ENCODE data around the gene GAP43. TPM values are rescaled to one million over a fixed set of nuclear protein-coding genes. Genes with fewer than 3 reads are reported as not detected.

Gene GAP43
- total RNA-seq, 2 experiments from 2014 or later = not detected

- Mint-ChIP-seq H3K4me3 (no peak overlapping the region), H3K27me3 (peaks cover 26% of the 10 kb centered on the region), H3K4me1 (peaks cover 2% of the 10 kb centered on the region), H3K36me3 (no peaks in the 10 kb centered on the region), H3K9me3 (no peaks in the 10 kb centered on the region), H3K27ac (no peak overlapping the region)
- DNase-seq = no peak
- ATAC-seq (ENCODE audit: low read depth) = no peak
- POLR2A ChIA-PET = no interaction called here
These were observed 60.0 kb downstream of the GAP43 start for GRCh38 chr3:115683305-115683704.

- DNase-seq = no peak
- Mint-ChIP-seq H3K27ac (no peak overlapping the region), H3K4me3 (no peak overlapping the region), H3K9me3 (no peaks in the 10 kb centered on the region), H3K36me3 (no peaks in the 10 kb centered on the region), H3K27me3 (peaks cover 23% of the 10 kb centered on the region), H3K4me1 (peaks cover 2% of the 10 kb centered on the region)
- POLR2A ChIA-PET = no interaction called here
- ATAC-seq (ENCODE audit: low read depth) = no peak
These were observed 60.5 kb downstream of the GAP43 start for GRCh38 chr3:115683773-115684172.

GRCh38 chr3:115685097-115685496 lies 61.8 kb downstream of the GAP43 start:
- H3K36me3 Mint-ChIP-seq = no peaks in the 10 kb centered on the region
- ATAC-seq (ENCODE audit: low read depth) (no peak), DNase-seq (no peak)
- no peak overlapping the region for H3K27ac Mint-ChIP-seq
- peaks cover 2% of the 10 kb centered on the region for H3K4me1 Mint-ChIP-seq
- H3K4me3 Mint-ChIP-seq = no peak overlapping the region
- no peaks in the 10 kb centered on the region for H3K9me3 Mint-ChIP-seq
- peaks cover 14% of the 10 kb centered on the region for H3K27me3 Mint-ChIP-seq
- POLR2A ChIA-PET = no interaction called here

GRCh38 chr3:115687721-115688120 lies 64.4 kb downstream of the GAP43 start:
- DNase-seq = no peak
- Mint-ChIP-seq H3K4me1 (peaks cover 2% of the 10 kb centered on the region), H3K27me3 (peaks cover 7% of the 10 kb centered on the region), H3K9me3 (no peaks in the 10 kb centered on the region), H3K36me3 (no peaks in the 10 kb centered on the region), H3K4me3 (no peak overlapping the region), H3K27ac (no peak overlapping the region)
- POLR2A ChIA-PET = no interaction called here
- no peak for ATAC-seq (ENCODE audit: low read depth)

- Mint-ChIP-seq H3K4me1 (peaks cover 5% of the 10 kb centered on the region), H3K36me3 (no peaks in the 10 kb centered on the region), H3K27ac (no peak overlapping the region), H3K4me3 (no peak overlapping the region), H3K27me3 (peaks cover 7% of the 10 kb centered on the region), H3K9me3 (no peaks in the 10 kb centered on the region)
- ATAC-seq (ENCODE audit: low read depth) (no peak), DNase-seq (no peak)
- POLR2A ChIA-PET = no interaction called here
These were observed 65.1 kb downstream of the GAP43 start for GRCh38 chr3:115688418-115688817.

- POLR2A ChIA-PET = no interaction called here
- Mint-ChIP-seq H3K4me1 (peaks cover 4% of the 10 kb centered on the region), H3K27ac (no peak overlapping the region), H3K27me3 (peaks cover 7% of the 10 kb centered on the region), H3K4me3 (no peak overlapping the region), H3K36me3 (no peaks in the 10 kb centered on the region), H3K9me3 (no peaks in the 10 kb centered on the region)
- DNase-seq (no peak), ATAC-seq (ENCODE audit: low read depth) (no peak)
These were observed 66.6 kb downstream of the GAP43 start for GRCh38 chr3:115689928-115690327.

GRCh38 chr3:115691964-115692363 lies 68.7 kb downstream of the GAP43 start:
- no peaks in the 10 kb centered on the region for H3K36me3 Mint-ChIP-seq
- H3K9me3 Mint-ChIP-seq = no peaks in the 10 kb centered on the region
- H3K27me3 Mint-ChIP-seq = peaks cover 2% of the 10 kb centered on the region
- H3K4me3 Mint-ChIP-seq = no peak overlapping the region
- ATAC-seq (ENCODE audit: low read depth) = no peak
- POLR2A ChIA-PET = no interaction called here
- no peak for DNase-seq
- no peak overlapping the region for H3K27ac Mint-ChIP-seq
- peaks cover 3% of the 10 kb centered on the region for H3K4me1 Mint-ChIP-seq

GRCh38 chr3:115692887-115693524 lies 69.7 kb downstream of the GAP43 start:
- Mint-ChIP-seq H3K27me3 (no peaks in the 10 kb centered on the region), H3K9me3 (no peaks in the 10 kb centered on the region), H3K27ac (no peak overlapping the region), H3K36me3 (no peaks in the 10 kb centered on the region), H3K4me1 (peaks cover 3% of the 10 kb centered on the region), H3K4me3 (no peak overlapping the region)
- POLR2A ChIA-PET = interaction anchor here (0.6 to 1.4 kb wide), 2 partner anchors 91 to 185 kb away, joined by 3 to 4 read pairs; no protein-coding TSS in a partner anchor
- ATAC-seq (ENCODE audit: low read depth) (peak; percentile 72), DNase-seq (peak; percentile 39)

GRCh38 chr3:115693868-115694267 lies 70.6 kb downstream of the GAP43 start:
- POLR2A ChIA-PET = interaction anchor here (1.4 kb wide), 1 partner anchor 90 kb away, joined by 4 read pairs; no protein-coding TSS in a partner anchor
- Mint-ChIP-seq H3K4me3 (no peak overlapping the region), H3K4me1 (peaks cover 3% of the 10 kb centered on the region), H3K27me3 (no peaks in the 10 kb centered on the region), H3K27ac (no peak overlapping the region), H3K9me3 (no peaks in the 10 kb centered on the region), H3K36me3 (no peaks in the 10 kb centered on the region)
- DNase-seq (no peak), ATAC-seq (ENCODE audit: low read depth) (no peak)

GRCh38 chr3:115695090-115695489 lies 71.8 kb downstream of the GAP43 start:
- no peaks in the 10 kb centered on the region for H3K9me3 Mint-ChIP-seq
- no peak overlapping the region for H3K27ac Mint-ChIP-seq
- ATAC-seq (ENCODE audit: low read depth) = no peak
- peaks cover 3% of the 10 kb centered on the region for H3K4me1 Mint-ChIP-seq
- POLR2A ChIA-PET = no interaction called here
- no peaks in the 10 kb centered on the region for H3K27me3 Mint-ChIP-seq
- H3K36me3 Mint-ChIP-seq = no peaks in the 10 kb centered on the region
- no peak for DNase-seq
- H3K4me3 Mint-ChIP-seq = no peak overlapping the region

- POLR2A ChIA-PET = no interaction called here
- DNase-seq = no peak
- no peaks in the 10 kb centered on the region for H3K36me3 Mint-ChIP-seq
- H3K4me1 Mint-ChIP-seq = peaks cover 3% of the 10 kb centered on the region
- no peaks in the 10 kb centered on the region for H3K27me3 Mint-ChIP-seq
- no peak overlapping the region for H3K4me3 Mint-ChIP-seq
- no peak overlapping the region for H3K27ac Mint-ChIP-seq
- no peaks in the 10 kb centered on the region for H3K9me3 Mint-ChIP-seq
- ATAC-seq (ENCODE audit: low read depth) = no peak
These were observed 74.1 kb downstream of the GAP43 start for GRCh38 chr3:115697263-115698053.

- POLR2A ChIA-PET = no interaction called here
- no peaks in the 10 kb centered on the region for H3K9me3 Mint-ChIP-seq
- no peak for DNase-seq
- ATAC-seq (ENCODE audit: low read depth) = no peak
- no peak overlapping the region for H3K4me3 Mint-ChIP-seq
- no peak overlapping the region for H3K27ac Mint-ChIP-seq
- H3K4me1 Mint-ChIP-seq = no peaks in the 10 kb centered on the region
- H3K27me3 Mint-ChIP-seq = peaks cover 6% of the 10 kb centered on the region
- no peaks in the 10 kb centered on the region for H3K36me3 Mint-ChIP-seq
These were observed 75.7 kb downstream of the GAP43 start for GRCh38 chr3:115698851-115699591.

- ATAC-seq (ENCODE audit: low read depth) = no peak
- H3K4me1 Mint-ChIP-seq = no peaks in the 10 kb centered on the region
These were observed 76.4 kb downstream of the GAP43 start for GRCh38 chr3:115699706-115700105.

More at GRCh38 chr3:115699706-115700105, 76.4 kb downstream of the GAP43 start:
- Mint-ChIP-seq H3K27me3 (peaks cover 10% of the 10 kb centered on the region), H3K4me3 (no peak overlapping the region), H3K9me3 (no peaks in the 10 kb centered on the region), H3K36me3 (no peaks in the 10 kb centered on the region), H3K27ac (no peak overlapping the region)
- DNase-seq = no peak
- POLR2A ChIA-PET = interaction anchor here (0.5 kb wide), 1 partner anchor 230 kb away, joined by 3 read pairs; no protein-coding TSS in a partner anchor

Data from activated naive CD8-positive, alpha-beta T cell treated with anti-CD3 and anti-CD28 coated beads, Interleukin-2, amount 10 ng/mL, durations not matched to agents 7 days and 5 days (primary cell).